Neural cell (in vitro differentiated cells): ENCODE results near the gene EPHA1.

Experiments used
- EP300 ChIP-seq: fragments of 450-650 bp; conservative IDR thresholded peaks from 2 replicates; pipeline ENCODE4 v1.6.1; 2014; ENCODE audit warnings: antibody characterized with exemption, mild to moderate bottlenecking, moderate library complexity; ENCODE audit not compliant: poor library complexity, severe bottlenecking
- TF ChIP-seq, protein P1 (sequence below): fragments of 450-650 bp; IDR thresholded peaks from 2 replicates; pipeline ENCODE4 v1.5.1; 2014; ENCODE audit warnings: antibody characterized with exemption, mild to moderate bottlenecking, moderate library complexity; ENCODE audit not compliant: poor library complexity, severe bottlenecking
- TF ChIP-seq, protein P2 (sequence below): IDR thresholded peaks from 2 replicates; pipeline ENCODE4 v1.6.1; 2012; ENCODE audit warnings: borderline replicate concordance

DNA sequence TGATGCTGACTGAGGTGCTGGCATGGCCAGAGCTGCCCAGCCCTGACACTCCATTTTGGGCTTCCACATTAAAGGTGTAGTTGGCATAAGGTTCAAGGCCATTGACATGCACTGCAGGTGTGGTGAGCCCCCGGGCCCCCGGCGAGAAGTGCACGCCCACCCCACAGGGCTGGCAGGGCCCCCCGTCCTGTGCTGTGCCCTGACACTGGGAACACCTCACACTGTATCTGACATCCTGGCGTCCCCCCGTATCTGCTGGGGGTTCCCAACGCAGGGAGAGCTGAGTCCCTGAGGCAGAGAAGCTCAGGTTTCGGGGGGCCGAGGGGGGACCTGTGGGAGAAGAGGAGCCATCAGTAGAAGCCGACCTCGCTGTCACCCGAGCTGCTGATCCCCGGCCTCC lies 10.0 kb downstream of the EPHA1 start:
- TF ChIP-seq, protein P1, sequence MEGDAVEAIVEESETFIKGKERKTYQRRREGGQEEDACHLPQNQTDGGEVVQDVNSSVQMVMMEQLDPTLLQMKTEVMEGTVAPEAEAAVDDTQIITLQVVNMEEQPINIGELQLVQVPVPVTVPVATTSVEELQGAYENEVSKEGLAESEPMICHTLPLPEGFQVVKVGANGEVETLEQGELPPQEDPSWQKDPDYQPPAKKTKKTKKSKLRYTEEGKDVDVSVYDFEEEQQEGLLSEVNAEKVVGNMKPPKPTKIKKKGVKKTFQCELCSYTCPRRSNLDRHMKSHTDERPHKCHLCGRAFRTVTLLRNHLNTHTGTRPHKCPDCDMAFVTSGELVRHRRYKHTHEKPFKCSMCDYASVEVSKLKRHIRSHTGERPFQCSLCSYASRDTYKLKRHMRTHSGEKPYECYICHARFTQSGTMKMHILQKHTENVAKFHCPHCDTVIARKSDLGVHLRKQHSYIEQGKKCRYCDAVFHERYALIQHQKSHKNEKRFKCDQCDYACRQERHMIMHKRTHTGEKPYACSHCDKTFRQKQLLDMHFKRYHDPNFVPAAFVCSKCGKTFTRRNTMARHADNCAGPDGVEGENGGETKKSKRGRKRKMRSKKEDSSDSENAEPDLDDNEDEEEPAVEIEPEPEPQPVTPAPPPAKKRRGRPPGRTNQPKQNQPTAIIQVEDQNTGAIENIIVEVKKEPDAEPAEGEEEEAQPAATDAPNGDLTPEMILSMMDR, result no peak
- TF ChIP-seq EP300, result no peak
- TF ChIP-seq, protein P2, sequence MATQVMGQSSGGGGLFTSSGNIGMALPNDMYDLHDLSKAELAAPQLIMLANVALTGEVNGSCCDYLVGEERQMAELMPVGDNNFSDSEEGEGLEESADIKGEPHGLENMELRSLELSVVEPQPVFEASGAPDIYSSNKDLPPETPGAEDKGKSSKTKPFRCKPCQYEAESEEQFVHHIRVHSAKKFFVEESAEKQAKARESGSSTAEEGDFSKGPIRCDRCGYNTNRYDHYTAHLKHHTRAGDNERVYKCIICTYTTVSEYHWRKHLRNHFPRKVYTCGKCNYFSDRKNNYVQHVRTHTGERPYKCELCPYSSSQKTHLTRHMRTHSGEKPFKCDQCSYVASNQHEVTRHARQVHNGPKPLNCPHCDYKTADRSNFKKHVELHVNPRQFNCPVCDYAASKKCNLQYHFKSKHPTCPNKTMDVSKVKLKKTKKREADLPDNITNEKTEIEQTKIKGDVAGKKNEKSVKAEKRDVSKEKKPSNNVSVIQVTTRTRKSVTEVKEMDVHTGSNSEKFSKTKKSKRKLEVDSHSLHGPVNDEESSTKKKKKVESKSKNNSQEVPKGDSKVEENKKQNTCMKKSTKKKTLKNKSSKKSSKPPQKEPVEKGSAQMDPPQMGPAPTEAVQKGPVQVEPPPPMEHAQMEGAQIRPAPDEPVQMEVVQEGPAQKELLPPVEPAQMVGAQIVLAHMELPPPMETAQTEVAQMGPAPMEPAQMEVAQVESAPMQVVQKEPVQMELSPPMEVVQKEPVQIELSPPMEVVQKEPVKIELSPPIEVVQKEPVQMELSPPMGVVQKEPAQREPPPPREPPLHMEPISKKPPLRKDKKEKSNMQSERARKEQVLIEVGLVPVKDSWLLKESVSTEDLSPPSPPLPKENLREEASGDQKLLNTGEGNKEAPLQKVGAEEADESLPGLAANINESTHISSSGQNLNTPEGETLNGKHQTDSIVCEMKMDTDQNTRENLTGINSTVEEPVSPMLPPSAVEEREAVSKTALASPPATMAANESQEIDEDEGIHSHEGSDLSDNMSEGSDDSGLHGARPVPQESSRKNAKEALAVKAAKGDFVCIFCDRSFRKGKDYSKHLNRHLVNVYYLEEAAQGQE, result no peak
